ENCODE measurements around the gene SLC16A5. TPM values are rescaled to one million over a fixed set of nuclear protein-coding genes. Genes with fewer than 3 reads are reported as not detected.

Gene SLC16A5
- polyA plus RNA-seq, 1 donor (not counting 4 experiments of a cell fraction or from before 2014, with no cell fraction given), result 3.5 TPM

DNA sequence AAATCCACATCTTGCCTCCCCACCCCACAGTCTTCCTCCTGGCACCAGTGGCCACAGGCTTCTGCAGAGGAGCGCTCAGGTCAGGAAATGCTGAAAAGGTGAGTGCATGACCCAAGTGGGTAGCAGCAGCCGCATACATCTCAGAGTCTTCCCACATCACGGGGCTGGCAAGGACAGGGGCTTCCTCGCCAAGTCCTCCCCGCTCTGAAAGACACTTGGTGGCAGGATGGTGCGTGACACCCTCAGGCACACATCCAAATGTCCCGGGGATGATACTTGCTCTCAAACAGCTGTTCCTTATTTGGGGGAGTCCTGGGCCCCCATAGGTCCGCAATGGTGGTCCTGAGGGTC lies 8.8 kb upstream of the SLC16A5 start:
- no peaks in the 10 kb centered on the region for H3K27me3 ChIP-seq (ENCODE audit: control insufficient read depth, extremely low read depth, insufficient read depth, low read length)
- H3K9me3 ChIP-seq (ENCODE audit: control insufficient read depth, low read depth, low read length), result no peaks in the 10 kb centered on the region
- DNase-seq (ENCODE audit: low read depth, low spot score) (no peak), FAIRE-seq (no peak)
- peak overlapping the region; percentile 15 for H3K9ac ChIP-seq (ENCODE audit: control insufficient read depth, extremely low read depth, insufficient read depth, low read length)
- no peaks in the 10 kb centered on the region for H4K20me1 ChIP-seq (ENCODE audit: control insufficient read depth, extremely low read depth, insufficient read depth, low read length)
- no peaks in the 10 kb centered on the region for H3K79me2 ChIP-seq (ENCODE audit: control insufficient read depth, insufficient read depth, low read length)
- no peaks in the 10 kb centered on the region for H3K9me1 ChIP-seq (ENCODE audit: control insufficient read depth, extremely low read depth, insufficient read depth, low read length)
- H3K4me2 ChIP-seq (ENCODE audit: control insufficient read depth, extremely low read depth, insufficient read depth, low read depth, low read length), result peak overlapping the region; percentile 58
- H3K36me3 ChIP-seq (ENCODE audit: control insufficient read depth in 2 of 2, extremely low read depth in 1 of 2, insufficient read depth in 2 of 2, low read length in 2 of 2), result no peaks in the 10 kb centered on the region
- TF ChIP-seq EZH2 (IDR thresholded peaks at IDR 0.05; ENCODE audit: low read length) (no peak), CTCF (optimal IDR thresholded peaks at IDR 0.05 in 1 of 3, IDR thresholded peaks at IDR 0.05 in 1 of 3, conservative IDR thresholded peaks at IDR 0.05 in 1 of 3; ENCODE audit: extremely low read depth in 1 of 3, insufficient read depth in 2 of 3, low read length in 3 of 3) (no peak)
- dilution Hi-C loops (cut with MboI; ENCODE audit: extremely low pct_ligation_motif_present, low sequenced_read_pairs), result no loop called here
- H3K4me3 ChIP-seq (ENCODE audit: control insufficient read depth in 2 of 3, extremely low read depth in 1 of 3, insufficient read depth in 2 of 3, low read depth in 1 of 3, low read length in 3 of 3), result peak overlapping the region in 1 of 3 experiments; percentile 7
- peak overlapping the region; percentile 4 for H2AFZ ChIP-seq (ENCODE audit: control insufficient read depth, low read length)
- peaks cover 23% of the 10 kb centered on the region for H3K4me1 ChIP-seq (ENCODE audit: control insufficient read depth, extremely low read depth, insufficient read depth, low read length)
- H3K27ac ChIP-seq (ENCODE audit: control insufficient read depth, insufficient read depth, low read length), result peak overlapping the region; percentile 43

GRCh38 chr17:75081611-75082540 lies 5.9 kb upstream of the SLC16A5 start:
- H3K4me1 ChIP-seq (ENCODE audit: control insufficient read depth, extremely low read depth, insufficient read depth, low read length), result peaks cover 25% of the 10 kb centered on the region
- dilution Hi-C loops (cut with MboI; ENCODE audit: extremely low pct_ligation_motif_present, low sequenced_read_pairs), result no loop called here
- no peak overlapping the region for H2AFZ ChIP-seq (ENCODE audit: control insufficient read depth, low read length)
- no peak overlapping the region for H3K4me2 ChIP-seq (ENCODE audit: control insufficient read depth, extremely low read depth, insufficient read depth, low read depth, low read length)
- no peaks in the 10 kb centered on the region for H3K27me3 ChIP-seq (ENCODE audit: control insufficient read depth, extremely low read depth, insufficient read depth, low read length)
- no peak overlapping the region for H3K9ac ChIP-seq (ENCODE audit: control insufficient read depth, extremely low read depth, insufficient read depth, low read length)
- H3K36me3 ChIP-seq (ENCODE audit: control insufficient read depth in 2 of 2, extremely low read depth in 1 of 2, insufficient read depth in 2 of 2, low read length in 2 of 2), result no peaks in the 10 kb centered on the region
- H3K79me2 ChIP-seq (ENCODE audit: control insufficient read depth, insufficient read depth, low read length), result no peaks in the 10 kb centered on the region
- H3K27ac ChIP-seq (ENCODE audit: control insufficient read depth, insufficient read depth, low read length), result no peak overlapping the region
- TF ChIP-seq CTCF (optimal IDR thresholded peaks at IDR 0.05 in 1 of 3, IDR thresholded peaks at IDR 0.05 in 1 of 3, conservative IDR thresholded peaks at IDR 0.05 in 1 of 3; ENCODE audit: extremely low read depth in 1 of 3, insufficient read depth in 2 of 3, low read length in 3 of 3) (no peak), EZH2 (IDR thresholded peaks at IDR 0.05; ENCODE audit: low read length) (no peak)
- FAIRE-seq, result no peak
- no peak overlapping the region for H3K4me3 ChIP-seq (ENCODE audit: control insufficient read depth in 2 of 3, extremely low read depth in 1 of 3, insufficient read depth in 2 of 3, low read depth in 1 of 3, low read length in 3 of 3)
- no peak for DNase-seq (ENCODE audit: low read depth, low spot score)
- H4K20me1 ChIP-seq (ENCODE audit: control insufficient read depth, extremely low read depth, insufficient read depth, low read length), result no peaks in the 10 kb centered on the region
- no peaks in the 10 kb centered on the region for H3K9me3 ChIP-seq (ENCODE audit: control insufficient read depth, low read depth, low read length)
- H3K9me1 ChIP-seq (ENCODE audit: control insufficient read depth, extremely low read depth, insufficient read depth, low read length), result no peaks in the 10 kb centered on the region
